NCI-H2196 (cell line): ENCODE results near the gene ANO3.
"Not testable (repeated sequence)": the region's sequence is repeated elsewhere in the genome, so short reads cannot be mapped to it uniquely, and the experiment has no call there.

Experiments
- DNase-seq: peaks from one replicate; lab custom pipeline; 2025; ENCODE audit not compliant: unreplicated experiment; lab: John Stamatoyannopoulos, UW

Gene ANO3

GRCh38 chr11:26571861-26572654 lies 240.1 kb downstream of the ANO3 start, which contains the start of gene MUC15:
Gene MUC15 (minus strand): TSS chr11:26572263. CDS start chr11:26567094, 5,169 bp downstream.
- no peak for DNase-seq

- DNase-seq: peak; percentile 3
These were observed 241.0 kb downstream of the ANO3 start for GRCh38 chr11:26572770-26573402.

GRCh38 chr11:26573896-26574295 lies 242.0 kb downstream of the ANO3 start:
- no peak for DNase-seq

- DNase-seq: no peak
These were observed 244.0 kb downstream of the ANO3 start for GRCh38 chr11:26575946-26576345.

- no peak for DNase-seq
These were observed 247.2 kb downstream of the ANO3 start for GRCh38 chr11:26578998-26579661.

GRCh38 chr11:26579683-26580082 lies 247.8 kb downstream of the ANO3 start:
- no peak for DNase-seq

GRCh38 chr11:26580929-26581328 lies 249.0 kb downstream of the ANO3 start:
- no peak for DNase-seq

GRCh38 chr11:26583550-26583949 lies 251.6 kb downstream of the ANO3 start:
- no peak for DNase-seq

- DNase-seq: no peak
These were observed 252.9 kb downstream of the ANO3 start for GRCh38 chr11:26584818-26585217.

GRCh38 chr11:26587073-26587472 lies 255.1 kb downstream of the ANO3 start:
- DNase-seq: no peak

GRCh38 chr11:26593691-26594090 lies 261.8 kb downstream of the ANO3 start:
- no peak for DNase-seq

GRCh38 chr11:26595207-26595865 lies 263.4 kb downstream of the ANO3 start:
- DNase-seq: not testable (repeated sequence)

- DNase-seq: not testable (repeated sequence)
These were observed 265.2 kb downstream of the ANO3 start for GRCh38 chr11:26597049-26597689.

GRCh38 chr11:26597899-26598298 lies 266.0 kb downstream of the ANO3 start:
- no peak for DNase-seq

- DNase-seq: no peak
These were observed 267.5 kb downstream of the ANO3 start for GRCh38 chr11:26599425-26599824.

- DNase-seq: no peak
These were observed 268.0 kb downstream of the ANO3 start for GRCh38 chr11:26599876-26600434.

GRCh38 chr11:26607725-26608506 lies 276.0 kb downstream of the ANO3 start:
- DNase-seq: no peak

GRCh38 chr11:26608507-26609146 lies 276.7 kb downstream of the ANO3 start:
- no peak for DNase-seq

GRCh38 chr11:26613759-26614158 lies 281.8 kb downstream of the ANO3 start:
- DNase-seq: no peak
